ENCODE measurements around the gene CABYR.

GRCh38 chr18:24190590-24190989 is 51.7 kb downstream of the CABYR start:
- no peak for TF ChIP-seq POLR2A (IDR thresholded peaks at IDR 0.05; ENCODE audit: low read depth)
- TF ChIP-seq CTCF (IDR thresholded peaks at IDR 0.05), result no peak
- TF ChIP-seq POLR2AphosphoS5 (IDR thresholded peaks at IDR 0.05), result no peak
- no peak for TF ChIP-seq EP300 (IDR thresholded peaks at IDR 0.05)
